ENCODE results near the gene PTGR2. TPM values are rescaled to one million over a fixed set of nuclear protein-coding genes. Genes with fewer than 3 reads are reported as not detected.
"Not testable (repeated sequence)": the region's sequence is repeated elsewhere in the genome, so short reads cannot be mapped to it uniquely, and the experiment has no call there.

PTGR2 gene
- total and polyA plus RNA-seq, 2 of the 8 experiments (the other 6 are each of a cell fraction or from before 2014, with no cell fraction given) = 6.0 to 17.5 TPM

- TF ChIP-seq BRCA1 (IDR thresholded peaks at IDR 0.05; ENCODE audit: low read depth, low read length) (no peak), SP1 (IDR thresholded peaks at IDR 0.05; ENCODE audit: low read depth, low read length) (no peak), JUND (IDR thresholded peaks at IDR 0.05; ENCODE audit: low read length) (no peak), NANOG (IDR thresholded peaks at IDR 0.05; ENCODE audit: insufficient read depth, low read depth, low read length, poor library complexity, severe bottlenecking) (no peak), SIX5 (IDR thresholded peaks at IDR 0.05; ENCODE audit: low read depth, low read length) (no peak)
Observed at GRCh38 chr14:73916324-73916723, 64.7 kb downstream of the PTGR2 start (continued).

GRCh38 chr14:73919457-73919856 is 67.8 kb downstream of the PTGR2 start:
- WGBS, 2 experiments (ENCODE audit: extremely low coverage in 1 of 2, insufficient coverage in 1 of 2, insufficient read length in 1 of 2, insufficient replicate concordance in 2 of 2, low coverage in 1 of 2, low lambda C conversion rate in 2 of 2, missing lambda C conversion rate in 1 of 2) = 89% methylated on average over 2 of the region's 2 CpGs; no CpG with 5 or more reads in 1 of the 2 experiments

More at GRCh38 chr14:73919457-73919856, 67.8 kb downstream of the PTGR2 start:
- not testable (repeated sequence) for H4K8ac ChIP-seq (ENCODE audit: extremely low read depth, insufficient read depth, low read length); H3K18ac ChIP-seq (ENCODE audit: extremely low read depth, low read length); H3K27ac ChIP-seq (ENCODE audit: low read depth, low read length); H3K9me3 ChIP-seq (ENCODE audit: insufficient read depth in 2 of 2, low read depth in 1 of 2, low read length in 1 of 2); H2BK12ac ChIP-seq (ENCODE audit: low read depth, low read length); H3K9ac ChIP-seq (replicated peaks in 1 of 4; ENCODE audit: extremely low read depth in 1 of 4, low read depth in 3 of 4, low read length in 3 of 4); H2BK20ac ChIP-seq (ENCODE audit: low read length); H3K23me2 ChIP-seq (ENCODE audit: low read depth, low read length); H3K56ac ChIP-seq (replicated peaks; ENCODE audit: insufficient read length, low read depth, low read length); H2BK5ac ChIP-seq (ENCODE audit: low read depth, low read length); H4K20me1 ChIP-seq (replicated peaks in 1 of 2; ENCODE audit: control insufficient read depth in 1 of 2, insufficient read depth in 2 of 2, low read length in 2 of 2); H3K27me3 ChIP-seq (replicated peaks in 1 of 4; ENCODE audit: control insufficient read depth in 3 of 4, extremely low read depth in 1 of 4, insufficient read depth in 3 of 4, low read length in 3 of 4); H2AK5ac ChIP-seq (ENCODE audit: low read depth, low read length); H3K4me1 ChIP-seq (replicated peaks in 1 of 4; ENCODE audit: control insufficient read depth in 3 of 4, insufficient read depth in 4 of 4, low read length in 3 of 4); H3K23ac ChIP-seq (ENCODE audit: insufficient read length); H2BK15ac ChIP-seq (ENCODE audit: low read length); H3K4me2 ChIP-seq (ENCODE audit: insufficient read depth in 1 of 2, low read depth in 2 of 2, low read length in 2 of 2); H2AFZ ChIP-seq (ENCODE audit: low read length); H3K4ac ChIP-seq (replicated peaks; ENCODE audit: insufficient read length, low read depth, low read length); H3K14ac ChIP-seq (ENCODE audit: insufficient read length); H4K5ac ChIP-seq (ENCODE audit: insufficient read length, low read depth, low read length); H3K79me1 ChIP-seq (ENCODE audit: low read depth, low read length); H3K79me2 ChIP-seq (ENCODE audit: control insufficient read depth in 1 of 2, insufficient read depth in 2 of 2, low read length in 2 of 2); H2BK120ac ChIP-seq (replicated peaks; ENCODE audit: low read depth, low read length); FAIRE-seq; H4K91ac ChIP-seq (replicated peaks; ENCODE audit: insufficient read length, low read length); H3K4me3 ChIP-seq (ENCODE audit: extremely low read depth in 1 of 4, insufficient read depth in 2 of 4, low read depth in 3 of 4, low read length in 4 of 4); DNase-seq (ENCODE audit: low read depth in 1 of 2, low spot score in 2 of 2)
- ChIA-PET POLR2A (ENCODE audit: partially characterized antibody) (interaction anchor here (0.6 to 0.7 kb wide), 2 partner anchors 14 to 55 kb away, joined by 3 read pairs; no protein-coding TSS in a partner anchor), CTCF (ENCODE audit: partially characterized antibody) (interaction anchor here (0.6 to 0.9 kb wide), 3 partner anchors 16 to 1201 kb away, joined by 3 read pairs; no protein-coding TSS in a partner anchor)
- peaks cover 11 to 34% (median 21%) of the 10 kb centered on the region in 4 experiments for H3K36me3 ChIP-seq (ENCODE audit: control insufficient read depth in 2 of 4, insufficient read depth in 4 of 4, low read length in 3 of 4)
